ENCODE results near the gene TCHP. TPM values are rescaled to one million over a fixed set of nuclear protein-coding genes. Genes with fewer than 3 reads are reported as not detected.
"Not testable (repeated sequence)": the region's sequence is repeated elsewhere in the genome, so short reads cannot be mapped to it uniquely, and the experiment has no call there.

TCHP gene
- total and polyA plus RNA-seq, 4 experiments from 2014 or later, result 3.0 to 45.0 (median 28.6) TPM

DNA sequence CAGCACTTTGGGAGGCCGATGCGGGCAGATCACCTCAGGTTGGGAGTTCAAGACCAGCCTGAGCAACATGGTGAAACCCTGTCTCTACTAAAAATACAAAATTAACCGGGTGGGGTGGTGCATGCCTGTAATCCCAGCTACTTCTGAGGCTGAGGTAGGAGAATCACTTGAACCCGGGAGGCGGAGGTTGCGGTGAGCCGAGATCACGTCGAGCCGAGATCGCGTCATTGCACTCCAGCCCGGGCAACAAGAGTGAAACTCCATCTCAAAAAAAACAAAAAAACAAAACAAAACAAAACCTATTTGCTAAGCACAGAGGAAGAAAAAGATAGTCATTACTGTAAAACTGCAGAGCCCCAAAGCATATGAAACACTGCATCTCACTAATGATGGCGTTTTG is 29.3 kb downstream of the TCHP start:
- H3K27ac ChIP-seq (ENCODE audit: low read depth, low read length); H3K4me3 Mint-ChIP-seq; intact Hi-C loops (cut with micrococcal nuclease); H3K27me3 ChIP-seq (ENCODE audit: insufficient read depth, low read length); H3K27me3 Mint-ChIP-seq; H3K4me3 ChIP-seq (ENCODE audit: low read length in 2 of 2); DNase-seq; H3K4me1 ChIP-seq (ENCODE audit: insufficient read depth, low read length); H3K9me3 ChIP-seq (ENCODE audit: control insufficient read depth in 1 of 2, low read length in 2 of 2); POLR2A ChIA-PET (ENCODE audit: partially characterized antibody); H3K9me3 Mint-ChIP-seq: not testable (repeated sequence)
- Mint-ChIP-seq H3K36me3 (peaks cover 24 to 50% of the 10 kb centered on the region in 2 donors), H3K4me1 (peaks cover 0 to 12% (median 4%) of the 10 kb centered on the region in 4 donors), H3K27ac (peak overlapping the region in 1 of 7 donors; percentile 12)
- H3K36me3 ChIP-seq (ENCODE audit: insufficient read depth, low read length), result peaks cover 52% of the 10 kb centered on the region
- CTCF ChIA-PET (ENCODE audit: partially characterized antibody), result interaction anchor here (1.3 to 5.3 kb wide), 6 partner anchors 17 to 84 kb away, joined by 3 to 37 read pairs (median 5); partner anchors contain the start of gene TCHP

- Mint-ChIP-seq H3K4me1 (peaks cover 0 to 9% (median 4%) of the 10 kb centered on the region in 4 donors), H3K9me3 (no peaks in the 10 kb centered on the region), H3K36me3 (peaks cover 27 to 49% of the 10 kb centered on the region in 2 donors), H3K4me3 (no peak overlapping the region), H3K27ac (peak overlapping the region in 2 of 7 donors; percentile 20 to 44), H3K27me3 (no peaks in the 10 kb centered on the region)
- no peak for DNase-seq
- no peaks in the 10 kb centered on the region for H3K4me1 ChIP-seq (ENCODE audit: insufficient read depth, low read length)
- peaks cover 58% of the 10 kb centered on the region for H3K36me3 ChIP-seq (ENCODE audit: insufficient read depth, low read length)
- no peak overlapping the region for H3K4me3 ChIP-seq (ENCODE audit: low read length in 2 of 2)
- no peaks in the 10 kb centered on the region for H3K9me3 ChIP-seq (ENCODE audit: control insufficient read depth in 1 of 2, low read length in 2 of 2)
- no peak overlapping the region for H3K27ac ChIP-seq (ENCODE audit: low read depth, low read length)
- ChIA-PET POLR2A (ENCODE audit: partially characterized antibody) (no interaction called here), CTCF (ENCODE audit: partially characterized antibody) (interaction anchor here (0.8 to 5.3 kb wide), 4 partner anchors 17 to 85 kb away, joined by 3 to 37 read pairs (median 4); no protein-coding TSS in a partner anchor)
- intact Hi-C loops (cut with micrococcal nuclease), result no loop called here
- no peaks in the 10 kb centered on the region for H3K27me3 ChIP-seq (ENCODE audit: insufficient read depth, low read length)
These were observed 30.1 kb downstream of the TCHP start for GRCh38 chr12:109930028-109930800.

- POLR2A ChIA-PET (ENCODE audit: partially characterized antibody), result no interaction called here
These were observed 31.1 kb downstream of the TCHP start for GRCh38 chr12:109931143-109931542.

DNA sequence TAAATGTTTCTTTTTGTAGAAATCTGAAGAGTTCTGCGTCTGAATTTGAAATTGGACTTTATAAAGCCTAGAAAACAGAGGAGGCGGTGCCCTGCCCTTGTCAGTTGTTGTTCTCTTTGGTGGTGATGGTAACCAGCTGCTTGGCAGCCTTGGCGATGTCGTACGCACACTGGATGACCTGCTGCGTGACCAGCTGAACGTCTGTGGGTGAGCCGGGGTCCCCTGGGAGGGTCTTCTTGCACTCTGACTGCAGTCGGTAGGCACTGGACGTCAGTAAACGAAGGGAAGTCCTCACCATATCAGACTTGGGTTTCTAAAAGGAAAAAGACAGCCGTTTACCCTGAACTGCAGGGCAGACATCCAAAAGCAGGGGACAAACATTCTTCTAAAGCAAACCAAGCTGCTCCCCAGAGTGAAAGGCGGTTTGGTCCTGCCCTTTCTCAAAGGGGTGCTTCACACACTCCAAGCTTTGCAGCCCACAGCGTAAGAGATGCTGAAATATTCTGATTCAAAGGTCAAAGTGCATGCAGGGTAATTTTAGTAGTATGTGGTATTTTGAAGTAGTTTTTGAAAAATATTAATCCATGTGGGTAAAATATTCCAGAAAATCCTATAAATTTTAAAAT is 32.9 kb downstream of the TCHP start:
- peaks cover 37 to 68% of the 10 kb centered on the region in 2 donors for H3K36me3 Mint-ChIP-seq
- H3K4me1 Mint-ChIP-seq, result peaks cover 0 to 5% (median 1%) of the 10 kb centered on the region in 4 donors
- no peak overlapping the region for H3K4me3 Mint-ChIP-seq
- ChIA-PET POLR2A (ENCODE audit: partially characterized antibody) (no interaction called here), CTCF (ENCODE audit: partially characterized antibody) (interaction anchor here (1.6 to 1.8 kb wide), 3 partner anchors 80 to 168 kb away, joined by 3 to 4 read pairs (median 4); no protein-coding TSS in a partner anchor)
- intact Hi-C loops (cut with micrococcal nuclease), result no loop called here
- Histone ChIP-seq H3K27ac (ENCODE audit: low read depth, low read length) (no peak overlapping the region), H3K4me3 (ENCODE audit: low read length in 2 of 2) (no peak overlapping the region), H3K4me1 (ENCODE audit: insufficient read depth, low read length) (no peaks in the 10 kb centered on the region), H3K27me3 (ENCODE audit: insufficient read depth, low read length) (no peaks in the 10 kb centered on the region), H3K36me3 (ENCODE audit: insufficient read depth, low read length) (peaks cover 76% of the 10 kb centered on the region), H3K9me3 (ENCODE audit: control insufficient read depth in 1 of 2, low read length in 2 of 2) (no peaks in the 10 kb centered on the region)
- no peak overlapping the region for H3K27ac Mint-ChIP-seq
- no peaks in the 10 kb centered on the region for H3K27me3 Mint-ChIP-seq
- no peak for DNase-seq
- H3K9me3 Mint-ChIP-seq, result no peaks in the 10 kb centered on the region

More at GRCh38 chr12:109931143-109931542, 31.1 kb downstream of the TCHP start:
- no peak overlapping the region for H3K27ac ChIP-seq (ENCODE audit: low read depth, low read length)
- H3K4me3 ChIP-seq (ENCODE audit: low read length in 2 of 2), result no peak overlapping the region
- Mint-ChIP-seq H3K36me3 (peaks cover 33 to 57% of the 10 kb centered on the region in 2 donors), H3K4me1 (peaks cover 0 to 9% (median 4%) of the 10 kb centered on the region in 4 donors), H3K27ac (peak overlapping the region in 3 of 7 donors; percentile 37 to 47 (median 40)), H3K9me3 (no peaks in the 10 kb centered on the region), H3K4me3 (no peak overlapping the region), H3K27me3 (no peaks in the 10 kb centered on the region)
- H3K9me3 ChIP-seq (ENCODE audit: control insufficient read depth in 1 of 2, low read length in 2 of 2), result no peaks in the 10 kb centered on the region
- H3K36me3 ChIP-seq (ENCODE audit: insufficient read depth, low read length), result peaks cover 64% of the 10 kb centered on the region
- no peaks in the 10 kb centered on the region for H3K4me1 ChIP-seq (ENCODE audit: insufficient read depth, low read length)
- no peaks in the 10 kb centered on the region for H3K27me3 ChIP-seq (ENCODE audit: insufficient read depth, low read length)
- CTCF ChIA-PET (ENCODE audit: partially characterized antibody), result interaction anchor here (1.2 to 5.3 kb wide), 3 partner anchors 77 to 86 kb away, joined by 3 to 37 read pairs (median 9); no protein-coding TSS in a partner anchor
- no peak for DNase-seq
- intact Hi-C loops (cut with micrococcal nuclease), result no loop called here

DNA sequence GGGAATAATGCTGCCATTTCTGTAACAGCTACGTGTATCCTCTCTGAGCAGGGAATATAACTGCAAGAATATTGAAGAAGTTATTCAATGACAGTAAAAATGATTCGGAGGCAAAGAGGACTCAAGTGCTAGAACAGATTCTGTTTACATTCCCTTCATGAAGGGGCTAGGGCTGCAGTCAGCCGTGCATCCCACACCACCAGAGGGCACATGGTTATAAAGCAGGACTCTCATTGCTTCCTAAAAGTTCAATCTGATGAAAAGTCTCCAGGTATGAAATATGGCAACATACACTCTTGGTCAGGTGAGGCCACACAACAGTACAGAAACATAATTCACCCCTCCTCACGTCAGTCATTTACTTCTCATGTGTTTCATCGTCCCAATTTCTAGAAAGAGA is 34.0 kb downstream of the TCHP start:
- Mint-ChIP-seq H3K27me3 (no peaks in the 10 kb centered on the region), H3K4me3 (no peak overlapping the region), H3K27ac (peak overlapping the region in 4 of 7 donors; percentile 27 to 69 (median 66)), H3K9me3 (no peaks in the 10 kb centered on the region), H3K36me3 (peaks cover 45 to 77% of the 10 kb centered on the region in 2 donors), H3K4me1 (peaks cover 0 to 5% (median 1%) of the 10 kb centered on the region in 4 donors)
- Histone ChIP-seq H3K4me1 (ENCODE audit: insufficient read depth, low read length) (no peaks in the 10 kb centered on the region), H3K9me3 (ENCODE audit: control insufficient read depth in 1 of 2, low read length in 2 of 2) (no peaks in the 10 kb centered on the region), H3K27ac (ENCODE audit: low read depth, low read length) (no peak overlapping the region), H3K27me3 (ENCODE audit: insufficient read depth, low read length) (no peaks in the 10 kb centered on the region), H3K36me3 (ENCODE audit: insufficient read depth, low read length) (peaks cover 82% of the 10 kb centered on the region), H3K4me3 (ENCODE audit: low read length in 2 of 2) (no peak overlapping the region)
- ChIA-PET CTCF (ENCODE audit: partially characterized antibody) (interaction anchor here (1.6 to 1.8 kb wide), 2 partner anchors 82 to 167 kb away, joined by 3 to 4 read pairs; no protein-coding TSS in a partner anchor), POLR2A (ENCODE audit: partially characterized antibody) (no interaction called here)
- DNase-seq, result peak in 2 of 5 donors; percentile 8 to 12
- intact Hi-C loops (cut with micrococcal nuclease), result loop anchor here (1.0 kb wide), 1 partner anchor 81 kb away; no protein-coding TSS in a partner anchor

DNA sequence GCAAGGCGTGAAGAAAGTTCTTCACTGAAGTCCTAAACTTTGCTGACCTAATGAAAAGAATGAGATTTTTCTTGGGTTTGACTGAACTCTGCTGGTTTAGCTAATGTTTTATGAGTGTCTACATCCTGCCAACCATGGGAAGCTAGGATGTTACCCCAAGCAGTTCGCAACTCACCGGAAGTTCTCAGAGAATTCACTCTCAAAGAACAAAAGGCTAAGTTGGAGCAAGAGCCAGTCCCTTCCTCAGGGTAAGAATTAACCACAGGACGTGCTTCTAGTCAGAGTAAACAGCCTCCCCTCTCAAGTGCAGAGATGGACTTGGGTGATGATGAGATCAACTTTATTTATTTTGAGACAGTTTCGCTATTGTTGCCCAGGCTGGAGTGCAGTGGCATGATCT is 37.3 kb downstream of the TCHP start:
- Mint-ChIP-seq H3K4me1 (peaks cover 0 to 5% (median 2%) of the 10 kb centered on the region in 4 donors), H3K27me3 (no peaks in the 10 kb centered on the region), H3K4me3 (no peak overlapping the region), H3K9me3 (no peaks in the 10 kb centered on the region), H3K36me3 (peaks cover 42 to 58% of the 10 kb centered on the region in 2 donors), H3K27ac (peak overlapping the region in 2 of 7 donors; percentile 6 to 18)
- CTCF ChIA-PET (ENCODE audit: partially characterized antibody), result interaction anchor here (1.0 kb wide), 1 partner anchor 93 kb away, joined by 4 read pairs; no protein-coding TSS in a partner anchor
- no peak for DNase-seq
- POLR2A ChIA-PET (ENCODE audit: partially characterized antibody), result no interaction called here
- Histone ChIP-seq H3K36me3 (ENCODE audit: insufficient read depth, low read length) (peaks cover 55% of the 10 kb centered on the region), H3K27me3 (ENCODE audit: insufficient read depth, low read length) (no peaks in the 10 kb centered on the region), H3K4me1 (ENCODE audit: insufficient read depth, low read length) (no peaks in the 10 kb centered on the region), H3K27ac (ENCODE audit: low read depth, low read length) (no peak overlapping the region), H3K4me3 (ENCODE audit: low read length in 2 of 2) (no peak overlapping the region), H3K9me3 (ENCODE audit: control insufficient read depth in 1 of 2, low read length in 2 of 2) (no peaks in the 10 kb centered on the region)
- intact Hi-C loops (cut with micrococcal nuclease), result no loop called here

- intact Hi-C loops (cut with micrococcal nuclease), result no loop called here
- ChIA-PET CTCF (ENCODE audit: partially characterized antibody) (no interaction called here), POLR2A (ENCODE audit: partially characterized antibody) (no interaction called here)
- Histone ChIP-seq H3K9me3 (ENCODE audit: control insufficient read depth in 1 of 2, low read length in 2 of 2) (no peaks in the 10 kb centered on the region), H3K36me3 (ENCODE audit: insufficient read depth, low read length) (peaks cover 39% of the 10 kb centered on the region), H3K4me3 (ENCODE audit: low read length in 2 of 2) (no peak overlapping the region), H3K27ac (ENCODE audit: low read depth, low read length) (no peak overlapping the region), H3K4me1 (ENCODE audit: insufficient read depth, low read length) (no peaks in the 10 kb centered on the region), H3K27me3 (ENCODE audit: insufficient read depth, low read length) (no peaks in the 10 kb centered on the region)
- Mint-ChIP-seq H3K4me3 (no peak overlapping the region), H3K27me3 (no peaks in the 10 kb centered on the region), H3K9me3 (no peaks in the 10 kb centered on the region), H3K4me1 (peaks cover 0 to 3% (median 2%) of the 10 kb centered on the region in 4 donors), H3K27ac (peak overlapping the region in 2 of 7 donors; percentile 29 to 37), H3K36me3 (peaks cover 40 to 52% of the 10 kb centered on the region in 2 donors)
- no peak for DNase-seq
These were observed 38.9 kb downstream of the TCHP start for GRCh38 chr12:109938947-109939346.
